ENCODE results near the gene FAM237B.

FAM237B gene

DNA sequence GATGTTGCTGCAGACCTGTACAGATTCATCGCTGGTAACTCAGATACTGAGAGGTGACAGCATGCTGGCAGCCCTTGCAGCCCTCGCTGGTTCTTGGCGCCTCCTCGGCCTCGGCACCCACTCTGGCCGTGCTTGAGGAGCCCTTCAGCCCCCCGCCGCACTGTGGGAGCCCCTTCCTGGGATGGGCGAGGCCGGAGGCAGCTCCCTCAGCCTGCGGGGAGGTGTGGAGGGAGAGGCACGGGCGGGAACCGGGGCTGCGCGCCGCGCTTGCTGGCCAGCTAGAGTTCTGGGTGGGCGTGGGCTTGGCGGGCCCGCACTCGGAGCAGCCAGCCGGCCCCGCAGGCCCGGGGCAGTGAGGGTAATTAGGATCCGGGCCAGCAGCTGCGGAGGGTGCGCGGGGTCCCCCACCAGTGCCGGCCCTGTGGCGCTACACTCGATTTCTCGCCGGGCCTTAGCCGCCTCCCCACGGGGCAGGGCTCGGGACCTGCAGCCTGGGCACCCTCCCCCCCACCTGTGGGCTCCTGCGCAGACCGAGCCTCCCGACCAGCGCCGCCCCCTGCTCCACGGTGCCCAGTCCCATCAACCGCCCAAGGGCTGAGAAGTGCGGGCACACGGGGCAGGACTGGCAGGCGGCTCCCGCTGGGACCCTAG, 13.2 kb upstream of the FAM237B start:
- Histone ChIP-seq H3K4me3 (ENCODE audit: low read depth, low read length) (no peak overlapping the region), H3K36me3 (ENCODE audit: control insufficient read depth, insufficient read depth, low read length) (no peaks in the 10 kb centered on the region), H2AFZ (no peak overlapping the region), H3K9me3 (ENCODE audit: control insufficient read depth, low read length) (no peaks in the 10 kb centered on the region), H3K4me2 (ENCODE audit: low read length) (no peak overlapping the region), H3K27me3 (ENCODE audit: control insufficient read depth, insufficient read depth, low read length) (no peaks in the 10 kb centered on the region), H3K9ac (no peak overlapping the region), H3K4me1 (no peaks in the 10 kb centered on the region), H3K79me2 (no peaks in the 10 kb centered on the region), H3K27ac (no peak overlapping the region)
- TF ChIP-seq, protein P1, sequence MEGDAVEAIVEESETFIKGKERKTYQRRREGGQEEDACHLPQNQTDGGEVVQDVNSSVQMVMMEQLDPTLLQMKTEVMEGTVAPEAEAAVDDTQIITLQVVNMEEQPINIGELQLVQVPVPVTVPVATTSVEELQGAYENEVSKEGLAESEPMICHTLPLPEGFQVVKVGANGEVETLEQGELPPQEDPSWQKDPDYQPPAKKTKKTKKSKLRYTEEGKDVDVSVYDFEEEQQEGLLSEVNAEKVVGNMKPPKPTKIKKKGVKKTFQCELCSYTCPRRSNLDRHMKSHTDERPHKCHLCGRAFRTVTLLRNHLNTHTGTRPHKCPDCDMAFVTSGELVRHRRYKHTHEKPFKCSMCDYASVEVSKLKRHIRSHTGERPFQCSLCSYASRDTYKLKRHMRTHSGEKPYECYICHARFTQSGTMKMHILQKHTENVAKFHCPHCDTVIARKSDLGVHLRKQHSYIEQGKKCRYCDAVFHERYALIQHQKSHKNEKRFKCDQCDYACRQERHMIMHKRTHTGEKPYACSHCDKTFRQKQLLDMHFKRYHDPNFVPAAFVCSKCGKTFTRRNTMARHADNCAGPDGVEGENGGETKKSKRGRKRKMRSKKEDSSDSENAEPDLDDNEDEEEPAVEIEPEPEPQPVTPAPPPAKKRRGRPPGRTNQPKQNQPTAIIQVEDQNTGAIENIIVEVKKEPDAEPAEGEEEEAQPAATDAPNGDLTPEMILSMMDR (IDR thresholded peaks at IDR 0.05) = no peak

DNA sequence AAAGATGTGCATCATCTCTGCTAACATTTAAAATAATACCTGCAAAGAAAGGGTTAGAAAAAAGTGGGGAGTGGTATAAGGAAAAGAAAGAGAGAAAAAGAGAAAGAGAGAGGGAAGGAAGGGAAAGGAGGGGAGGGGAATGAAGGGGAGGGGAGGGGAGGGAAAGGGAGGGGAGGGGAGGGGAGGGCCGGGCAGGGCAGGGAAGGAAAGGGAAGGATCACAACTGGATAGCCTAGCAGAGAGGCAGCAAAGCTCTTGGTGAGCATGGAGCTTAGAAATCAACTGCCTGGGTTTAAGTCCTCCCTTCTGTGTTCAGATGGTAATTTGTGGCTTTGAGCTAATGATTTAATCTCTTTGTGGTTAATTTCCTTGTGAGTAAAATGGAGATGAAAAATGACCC, 5.4 kb upstream of the FAM237B start:
- TF ChIP-seq, protein P1 (IDR thresholded peaks at IDR 0.05) = no peak
- Histone ChIP-seq H3K9ac (no peak overlapping the region), H3K4me2 (ENCODE audit: low read length) (no peak overlapping the region), H3K4me3 (ENCODE audit: low read depth, low read length) (no peak overlapping the region), H3K27ac (no peak overlapping the region), H3K27me3 (ENCODE audit: control insufficient read depth, insufficient read depth, low read length) (peaks cover 5% of the 10 kb centered on the region), H3K79me2 (no peaks in the 10 kb centered on the region), H2AFZ (no peak overlapping the region), H3K4me1 (no peaks in the 10 kb centered on the region), H3K36me3 (ENCODE audit: control insufficient read depth, insufficient read depth, low read length) (no peaks in the 10 kb centered on the region), H3K9me3 (ENCODE audit: control insufficient read depth, low read length) (no peaks in the 10 kb centered on the region)

DNA sequence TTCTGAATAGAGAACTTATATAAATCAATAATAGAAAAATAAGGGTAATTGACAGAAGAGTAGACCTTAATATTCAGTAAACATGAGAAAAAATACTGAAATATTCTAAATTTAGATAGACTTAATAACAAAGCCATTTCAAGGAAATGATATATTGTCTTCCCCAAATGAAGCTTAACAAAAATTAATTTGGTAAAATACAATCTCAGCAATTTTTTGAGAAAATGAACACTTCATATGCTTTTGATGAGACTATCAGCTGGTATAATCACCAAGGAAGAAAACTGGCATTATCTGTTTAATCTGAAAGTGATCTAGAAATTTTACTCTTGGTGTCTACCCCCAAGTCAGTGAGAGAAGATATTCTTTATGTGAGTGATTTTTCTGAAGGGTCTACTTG, 1.7 kb upstream of the FAM237B start:
- H3K79me2 ChIP-seq = no peaks in the 10 kb centered on the region
- H3K4me1 ChIP-seq = no peaks in the 10 kb centered on the region
- no peak overlapping the region for H3K4me3 ChIP-seq (ENCODE audit: low read depth, low read length)
- TF ChIP-seq, protein P1 (IDR thresholded peaks at IDR 0.05) = no peak
- no peak overlapping the region for H2AFZ ChIP-seq
- H3K9ac ChIP-seq = no peak overlapping the region
- no peak overlapping the region for H3K27ac ChIP-seq
- no peaks in the 10 kb centered on the region for H3K9me3 ChIP-seq (ENCODE audit: control insufficient read depth, low read length)
- H3K36me3 ChIP-seq (ENCODE audit: control insufficient read depth, insufficient read depth, low read length) = no peaks in the 10 kb centered on the region
- peaks cover 14% of the 10 kb centered on the region for H3K27me3 ChIP-seq (ENCODE audit: control insufficient read depth, insufficient read depth, low read length)
- no peak overlapping the region for H3K4me2 ChIP-seq (ENCODE audit: low read length)

DNA sequence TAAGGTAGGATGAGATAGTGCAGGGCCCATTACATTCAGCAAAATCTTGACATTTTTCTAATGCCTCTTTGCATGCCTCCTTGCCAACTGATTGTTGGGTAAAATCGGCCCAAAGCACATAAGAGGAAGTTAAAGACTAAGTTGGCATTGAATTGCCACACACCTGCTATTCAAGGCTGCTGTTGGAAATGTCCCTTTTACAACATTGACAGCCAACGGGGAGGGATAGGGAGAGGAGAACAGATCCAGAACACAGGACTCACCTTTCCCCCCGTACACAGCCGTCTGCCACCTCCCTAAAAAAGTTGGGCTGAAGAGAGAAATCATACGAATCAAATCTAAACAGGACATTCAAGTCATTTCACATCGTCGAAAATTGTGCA, 695 bp downstream of the FAM237B start:
- Histone ChIP-seq H3K4me3 (ENCODE audit: low read depth, low read length) (no peak overlapping the region), H3K4me2 (ENCODE audit: low read length) (no peak overlapping the region), H3K79me2 (no peaks in the 10 kb centered on the region), H3K27me3 (ENCODE audit: control insufficient read depth, insufficient read depth, low read length) (peaks cover 14% of the 10 kb centered on the region), H3K9me3 (ENCODE audit: control insufficient read depth, low read length) (no peaks in the 10 kb centered on the region), H3K4me1 (no peaks in the 10 kb centered on the region), H3K36me3 (ENCODE audit: control insufficient read depth, insufficient read depth, low read length) (no peaks in the 10 kb centered on the region), H2AFZ (no peak overlapping the region), H3K27ac (no peak overlapping the region), H3K9ac (no peak overlapping the region)
- TF ChIP-seq, protein P1 (IDR thresholded peaks at IDR 0.05) = no peak

DNA sequence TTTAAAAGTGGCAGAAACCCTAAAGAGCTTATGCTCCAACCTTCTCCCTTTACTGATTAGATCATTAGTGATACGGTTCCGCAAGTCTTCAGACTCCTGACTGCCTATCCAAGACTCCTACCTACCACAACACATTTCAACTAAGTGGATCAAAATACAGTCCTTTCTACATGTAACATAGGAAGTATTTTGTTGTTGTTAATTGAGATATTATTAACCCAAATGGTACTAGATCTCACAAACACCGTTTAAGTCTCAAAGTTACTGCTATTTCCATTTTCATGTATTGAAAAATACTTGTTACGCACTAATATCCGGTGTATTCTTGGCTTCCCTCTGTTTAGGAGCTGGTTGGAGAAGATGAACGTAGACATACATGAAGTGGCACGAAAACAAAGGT, 1.1 kb downstream of the FAM237B start:
- no peaks in the 10 kb centered on the region for H3K4me1 ChIP-seq
- no peaks in the 10 kb centered on the region for H3K36me3 ChIP-seq (ENCODE audit: control insufficient read depth, insufficient read depth, low read length)
- peaks cover 14% of the 10 kb centered on the region for H3K27me3 ChIP-seq (ENCODE audit: control insufficient read depth, insufficient read depth, low read length)
- TF ChIP-seq, protein P1 (IDR thresholded peaks at IDR 0.05) = no peak
- no peak overlapping the region for H3K9ac ChIP-seq
- H2AFZ ChIP-seq = no peak overlapping the region
- no peak overlapping the region for H3K4me3 ChIP-seq (ENCODE audit: low read depth, low read length)
- no peaks in the 10 kb centered on the region for H3K9me3 ChIP-seq (ENCODE audit: control insufficient read depth, low read length)
- H3K79me2 ChIP-seq = no peaks in the 10 kb centered on the region
- H3K4me2 ChIP-seq (ENCODE audit: low read length) = no peak overlapping the region
- no peak overlapping the region for H3K27ac ChIP-seq
